HG03066 (cell line): ENCODE data around the gene COL20A1.

Experiments used
- ATAC-seq: cut with Tn5 transposase; IDR thresholded peaks from one replicate; pipeline ENCODE4 v1.9.1; 2021; ENCODE audit warnings: low read depth; ENCODE audit not compliant: unreplicated experiment

The COL20A1 gene

GRCh38 chr20:63289311-63290135 is 3.5 kb upstream of the COL20A1 start:
- ATAC-seq: no peak

GRCh38 chr20:63290136-63290676 is 2.8 kb upstream of the COL20A1 start:
- no peak for ATAC-seq

DNA sequence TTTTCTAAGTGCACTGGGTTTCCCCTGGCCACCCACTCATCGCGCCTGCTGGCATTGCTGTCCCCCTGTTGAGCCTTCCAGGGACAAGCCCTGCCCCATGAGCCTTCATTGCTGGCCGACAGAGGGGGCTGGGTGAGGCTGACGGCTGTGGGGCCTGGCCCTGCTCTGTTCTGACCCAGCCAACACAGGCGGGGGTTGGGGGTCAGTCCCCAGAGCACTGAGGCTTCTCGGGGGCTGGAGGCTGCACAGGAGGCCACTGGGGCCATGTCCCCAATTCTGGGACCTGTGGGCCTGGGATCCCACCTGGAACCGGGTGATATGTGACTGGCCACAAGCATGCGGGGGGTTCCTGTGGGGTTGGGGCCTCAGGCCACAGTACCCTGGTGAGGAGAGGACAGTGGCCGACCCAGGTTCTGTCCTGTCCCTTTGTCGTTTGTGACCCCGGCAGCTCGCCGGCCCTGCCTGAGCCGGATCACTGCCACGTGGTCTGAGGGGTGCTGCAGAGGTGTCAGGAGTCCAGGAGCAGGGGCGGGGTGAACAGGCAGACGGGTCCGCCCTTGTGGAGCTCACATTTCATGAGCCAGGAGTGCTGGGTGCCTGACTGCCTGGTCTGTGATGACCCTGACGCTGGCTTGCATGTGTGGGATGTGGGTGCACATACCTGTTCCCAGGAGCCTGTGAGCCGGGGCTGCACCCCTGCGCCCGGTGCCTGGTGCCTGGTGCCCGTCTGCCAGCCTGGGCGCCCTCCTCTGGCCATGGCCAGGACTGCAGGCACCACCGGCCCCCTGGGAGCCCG is 2.1 kb upstream of the COL20A1 start:
- ATAC-seq: no peak

GRCh38 chr20:63291811-63292210 is 1.2 kb upstream of the COL20A1 start:
- no peak for ATAC-seq

GRCh38 chr20:63292292-63292701 is 689 bp upstream of the COL20A1 start:
- ATAC-seq: no peak

DNA sequence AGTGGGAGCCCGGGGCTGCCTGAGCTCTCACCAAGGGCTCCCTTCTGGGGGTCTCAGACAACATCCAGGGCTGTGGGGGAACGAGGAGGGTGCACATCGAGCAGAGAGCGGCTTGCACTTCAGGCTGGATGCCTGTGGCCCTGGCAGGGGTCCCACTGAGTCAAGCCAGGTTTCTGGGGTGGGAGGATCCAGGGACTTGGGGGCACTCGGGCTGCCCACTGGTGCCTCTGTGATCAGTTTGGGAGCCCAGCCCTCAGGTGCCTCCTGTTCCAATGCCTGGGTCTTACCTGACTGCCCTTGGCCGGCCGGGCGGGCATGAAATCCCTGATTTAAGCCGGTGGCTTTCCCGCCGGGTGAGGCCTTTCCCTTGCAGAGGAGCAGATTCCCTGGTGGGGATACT is 470 bp downstream of the COL20A1 start:
- ATAC-seq: no peak

- no peak for ATAC-seq
These were observed 1.0 kb downstream of the COL20A1 start for GRCh38 chr20:63293871-63294535.

DNA sequence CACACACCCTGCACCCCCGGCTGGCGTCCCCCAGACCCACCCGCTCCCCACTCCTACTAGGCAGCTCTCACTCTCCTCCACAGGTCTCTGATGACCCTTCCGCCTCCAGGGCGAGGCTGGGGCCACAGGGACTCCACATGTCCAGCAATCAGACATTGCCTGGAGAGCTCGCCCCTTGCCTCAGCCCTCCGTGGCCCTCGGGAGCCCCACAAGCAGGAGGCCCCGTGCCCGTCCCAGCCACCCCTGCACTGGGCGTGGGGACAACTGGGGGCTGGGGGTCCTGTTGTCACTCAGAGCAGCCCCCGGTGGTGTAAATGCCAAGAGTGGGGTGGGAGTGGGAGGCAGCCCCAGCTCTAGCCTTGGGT is 1.5 kb downstream of the COL20A1 start:
- ATAC-seq: no peak

DNA sequence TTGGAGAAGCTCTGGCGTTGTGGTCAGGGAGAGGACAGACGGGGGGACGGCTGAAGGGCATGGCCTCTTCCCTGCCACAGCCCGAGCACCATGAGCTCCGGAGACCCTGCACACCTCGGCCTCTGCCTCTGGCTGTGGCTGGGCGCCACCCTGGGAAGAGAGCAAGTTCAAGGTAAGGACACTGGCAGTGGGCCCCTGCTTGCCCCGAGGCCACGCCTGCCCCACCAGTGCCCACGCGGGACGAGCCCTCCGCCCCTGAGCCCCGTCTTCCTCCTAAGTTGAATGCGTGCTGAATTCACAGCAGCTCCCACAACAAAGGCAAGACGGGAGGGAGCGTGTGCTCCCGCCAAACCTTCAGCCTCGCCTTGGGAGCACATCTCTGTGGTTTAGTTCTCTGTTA is 2.0 kb downstream of the COL20A1 start:
- no peak for ATAC-seq

DNA sequence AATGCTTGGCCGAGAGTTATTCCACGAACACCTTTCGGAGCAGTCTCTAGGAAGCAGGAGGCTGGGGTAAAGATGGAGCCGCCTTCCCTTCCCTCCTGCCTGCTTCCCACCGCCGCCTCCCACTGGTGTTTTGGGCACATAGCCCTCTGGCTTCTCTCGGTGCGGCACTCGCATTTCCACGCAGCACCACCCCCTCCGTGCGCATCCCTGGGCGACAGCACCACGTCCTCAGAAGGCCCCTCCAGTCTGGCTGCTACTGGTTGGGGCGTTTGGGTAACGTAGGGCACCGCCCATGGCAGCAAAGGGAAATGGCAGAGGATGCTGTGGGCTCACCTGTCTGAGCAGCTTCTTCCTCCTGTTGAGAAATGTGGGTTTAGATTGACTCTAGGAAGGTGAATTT is 2.4 kb downstream of the COL20A1 start:
- no peak for ATAC-seq

GRCh38 chr20:63295846-63296245 is 2.9 kb downstream of the COL20A1 start:
- no peak for ATAC-seq

GRCh38 chr20:63296531-63297299 is 3.7 kb downstream of the COL20A1 start:
- ATAC-seq: no peak

GRCh38 chr20:63297371-63297781 is 4.4 kb downstream of the COL20A1 start:
- ATAC-seq: no peak

DNA sequence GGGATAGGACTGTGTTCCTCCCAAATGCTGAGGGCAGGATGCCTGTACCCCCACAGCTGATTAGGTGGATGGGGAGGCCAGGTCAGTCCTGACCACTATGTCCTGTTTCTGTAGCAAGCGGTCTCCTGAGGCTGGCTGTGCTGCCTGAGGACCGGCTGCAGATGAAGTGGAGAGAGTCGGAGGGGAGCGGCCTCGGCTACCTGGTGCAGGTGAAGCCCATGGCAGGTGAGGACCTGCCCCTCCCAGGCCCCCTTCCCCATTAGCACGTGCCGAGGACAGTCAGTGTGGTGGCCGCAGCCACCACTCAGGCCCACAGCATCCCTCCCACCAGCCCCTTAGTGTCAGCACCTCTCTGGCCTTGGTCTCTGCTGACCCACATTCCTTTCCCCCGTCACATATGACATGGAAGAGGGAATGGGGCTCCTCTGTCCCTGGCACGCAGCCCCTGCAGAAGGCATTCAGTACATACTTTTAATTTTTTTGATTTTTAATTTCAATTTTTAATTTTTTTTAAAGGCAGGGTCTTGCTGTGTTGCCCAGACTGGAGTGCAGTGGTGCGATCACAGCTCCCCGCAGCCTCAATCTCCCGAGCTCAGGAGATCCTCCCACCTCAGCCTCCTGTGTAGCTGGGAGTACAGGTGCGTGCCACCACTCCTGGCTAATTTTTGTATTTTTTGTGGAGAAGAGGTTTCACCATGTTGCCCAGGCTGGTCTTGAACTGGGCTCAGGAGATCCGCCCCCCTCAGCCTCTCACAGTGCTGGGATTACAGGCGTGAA is 5.0 kb downstream of the COL20A1 start:
- no peak for ATAC-seq

- ATAC-seq: no peak
These were observed 5.8 kb downstream of the COL20A1 start for GRCh38 chr20:63298731-63299312.

DNA sequence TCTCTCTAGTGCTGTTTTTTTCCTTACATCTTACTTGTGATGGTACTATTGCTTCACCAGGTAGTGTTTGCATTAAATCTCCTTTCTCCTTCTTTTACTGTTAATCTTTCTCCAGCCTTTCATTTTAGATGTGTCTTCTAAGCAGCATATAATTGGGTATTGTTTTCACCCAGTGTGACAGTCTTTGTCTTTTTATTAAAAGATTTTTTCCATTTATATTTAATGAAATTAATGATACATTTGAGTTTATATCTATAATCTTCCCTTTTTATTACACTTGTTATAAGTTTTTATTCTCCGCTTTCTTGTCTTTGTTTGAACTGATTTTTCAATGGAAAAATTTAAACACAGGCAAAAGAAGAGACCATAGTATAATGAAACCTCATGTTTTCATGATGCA is 8.7 kb downstream of the COL20A1 start:
- ATAC-seq: no peak

DNA sequence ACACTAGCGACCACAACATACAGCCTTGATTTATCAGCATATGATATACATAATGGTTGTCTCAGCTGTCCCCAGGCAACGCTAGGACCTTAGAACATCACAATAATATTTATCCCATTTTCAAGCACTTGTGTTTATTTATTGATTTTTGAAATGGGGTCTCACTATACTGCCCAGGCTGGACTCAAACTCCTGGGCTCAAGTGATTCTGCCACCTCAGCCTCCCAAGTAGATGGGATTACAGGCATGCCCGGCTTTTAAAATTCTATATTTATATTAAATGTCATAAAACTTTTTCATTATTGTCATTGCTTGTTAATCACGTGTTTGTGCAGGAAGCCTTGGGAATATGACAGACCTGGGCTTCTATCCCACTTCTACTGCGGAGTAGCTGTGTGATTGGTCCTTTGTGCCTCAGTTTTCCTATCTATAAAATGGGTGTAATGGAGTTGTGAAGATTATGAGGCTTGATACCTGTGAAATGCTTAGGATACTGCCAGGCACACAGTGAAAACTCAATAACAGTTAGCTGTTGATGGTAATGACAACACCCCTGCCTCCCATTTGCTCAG is 10.2 kb downstream of the COL20A1 start:
- no peak for ATAC-seq

DNA sequence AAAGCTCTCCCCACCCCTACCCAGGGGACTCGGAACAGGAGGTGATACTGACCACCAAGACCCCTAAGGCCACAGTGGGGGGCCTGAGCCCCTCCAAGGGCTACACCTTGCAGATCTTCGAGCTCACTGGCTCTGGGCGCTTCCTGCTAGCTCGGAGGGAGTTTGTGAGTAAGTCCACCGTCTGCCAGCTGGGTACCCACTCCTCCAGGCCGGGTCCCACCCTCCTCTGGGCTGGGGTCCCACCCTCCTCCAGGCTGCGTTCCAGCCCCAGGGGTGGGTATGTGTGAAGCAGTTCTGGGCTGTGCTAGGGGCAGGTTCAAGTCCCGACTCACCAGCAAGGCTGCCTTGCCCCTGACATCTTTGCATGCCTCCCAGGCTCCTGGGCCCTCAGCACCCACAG is 12.4 kb downstream of the COL20A1 start:
- ATAC-seq: no peak
